Activated CD4-positive, alpha-beta T cell treated with anti-CD3 and anti-CD28 coated beads for 4 hours (primary cell): ENCODE results near the gene CIT.
"Not testable (repeated sequence)": the region's sequence is repeated elsewhere in the genome, so short reads cannot be mapped to it uniquely, and the experiment has no call there.

ENCODE experiments used
- DNase-seq, 2 donors: peaks; one replicate each; pipeline ENCODE4 v3.0.0-alpha.2; 2020

Gene CIT, protein sequence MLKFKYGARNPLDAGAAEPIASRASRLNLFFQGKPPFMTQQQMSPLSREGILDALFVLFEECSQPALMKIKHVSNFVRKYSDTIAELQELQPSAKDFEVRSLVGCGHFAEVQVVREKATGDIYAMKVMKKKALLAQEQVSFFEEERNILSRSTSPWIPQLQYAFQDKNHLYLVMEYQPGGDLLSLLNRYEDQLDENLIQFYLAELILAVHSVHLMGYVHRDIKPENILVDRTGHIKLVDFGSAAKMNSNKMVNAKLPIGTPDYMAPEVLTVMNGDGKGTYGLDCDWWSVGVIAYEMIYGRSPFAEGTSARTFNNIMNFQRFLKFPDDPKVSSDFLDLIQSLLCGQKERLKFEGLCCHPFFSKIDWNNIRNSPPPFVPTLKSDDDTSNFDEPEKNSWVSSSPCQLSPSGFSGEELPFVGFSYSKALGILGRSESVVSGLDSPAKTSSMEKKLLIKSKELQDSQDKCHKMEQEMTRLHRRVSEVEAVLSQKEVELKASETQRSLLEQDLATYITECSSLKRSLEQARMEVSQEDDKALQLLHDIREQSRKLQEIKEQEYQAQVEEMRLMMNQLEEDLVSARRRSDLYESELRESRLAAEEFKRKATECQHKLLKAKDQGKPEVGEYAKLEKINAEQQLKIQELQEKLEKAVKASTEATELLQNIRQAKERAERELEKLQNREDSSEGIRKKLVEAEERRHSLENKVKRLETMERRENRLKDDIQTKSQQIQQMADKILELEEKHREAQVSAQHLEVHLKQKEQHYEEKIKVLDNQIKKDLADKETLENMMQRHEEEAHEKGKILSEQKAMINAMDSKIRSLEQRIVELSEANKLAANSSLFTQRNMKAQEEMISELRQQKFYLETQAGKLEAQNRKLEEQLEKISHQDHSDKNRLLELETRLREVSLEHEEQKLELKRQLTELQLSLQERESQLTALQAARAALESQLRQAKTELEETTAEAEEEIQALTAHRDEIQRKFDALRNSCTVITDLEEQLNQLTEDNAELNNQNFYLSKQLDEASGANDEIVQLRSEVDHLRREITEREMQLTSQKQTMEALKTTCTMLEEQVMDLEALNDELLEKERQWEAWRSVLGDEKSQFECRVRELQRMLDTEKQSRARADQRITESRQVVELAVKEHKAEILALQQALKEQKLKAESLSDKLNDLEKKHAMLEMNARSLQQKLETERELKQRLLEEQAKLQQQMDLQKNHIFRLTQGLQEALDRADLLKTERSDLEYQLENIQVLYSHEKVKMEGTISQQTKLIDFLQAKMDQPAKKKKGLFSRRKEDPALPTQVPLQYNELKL (N-terminal part only)

DNA sequence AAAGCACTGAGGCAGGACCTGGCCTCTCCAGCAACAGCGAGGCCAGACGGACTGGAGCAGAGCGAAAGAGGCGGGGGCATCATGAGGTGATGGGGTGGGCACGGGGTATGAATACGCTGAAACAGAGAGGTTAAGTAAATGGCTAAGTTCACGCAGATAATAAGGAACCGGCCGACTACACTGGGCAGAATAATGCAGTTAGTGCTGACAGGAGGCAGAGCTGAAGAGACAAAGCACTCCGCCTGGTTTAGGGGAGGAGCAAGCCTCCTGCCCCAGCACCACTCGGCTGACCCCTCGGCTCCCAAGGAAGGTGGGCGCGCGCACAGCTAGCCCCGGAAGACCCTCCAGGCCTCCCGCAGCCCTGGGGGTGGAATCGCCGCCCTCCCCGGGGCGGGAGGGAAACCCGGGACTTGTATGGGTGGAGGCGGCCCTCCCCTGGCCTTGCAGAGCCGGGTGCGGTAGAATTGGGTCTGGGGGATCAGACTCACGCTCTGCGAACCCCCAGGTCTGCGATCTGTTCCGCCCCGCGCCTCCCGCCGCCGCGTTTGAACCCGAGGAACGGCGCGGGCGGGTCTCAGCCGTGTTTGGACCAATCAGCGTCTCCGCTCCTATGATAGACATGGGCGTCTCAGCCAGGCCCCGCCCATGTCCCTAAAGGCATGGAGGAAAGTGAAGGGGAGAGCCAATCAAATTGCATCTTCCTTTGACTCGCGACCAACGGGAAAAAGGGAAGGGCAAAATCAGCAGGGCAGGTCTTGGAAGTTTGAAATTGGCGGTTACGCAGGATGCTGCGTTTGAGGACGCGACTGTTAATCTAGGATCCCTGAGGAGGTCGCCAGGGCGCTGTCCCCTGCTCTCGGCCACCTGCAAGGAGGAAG lies at the start of gene CIT:
Gene CIT (minus strand): TSS at position 560 of the 878 bp plus-strand sequence. CDS start 1,152 bp downstream, outside the sequence.
- DNase-seq, result peak; percentile 84 to 85

DNA sequence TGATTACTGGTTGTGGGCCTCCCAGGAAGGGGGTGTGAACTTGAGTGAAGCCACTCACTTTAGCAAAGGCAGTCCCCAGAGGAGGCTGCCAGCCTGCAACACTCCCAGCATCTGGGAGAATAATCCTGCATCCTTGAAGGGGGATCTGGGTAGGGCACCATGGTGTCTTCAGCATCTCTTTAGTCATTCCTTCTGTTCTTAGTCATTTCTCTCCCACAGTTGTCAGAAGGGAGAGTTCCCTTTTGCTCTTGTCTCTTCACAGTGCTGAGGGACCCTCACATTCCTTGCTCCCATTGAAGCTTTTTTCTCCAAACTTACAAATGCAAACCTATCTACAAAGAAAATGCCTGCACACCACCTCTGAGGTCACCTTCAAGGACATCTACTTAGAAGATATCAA lies 48.1 kb upstream of the CIT start:
- DNase-seq, result no peak

DNA sequence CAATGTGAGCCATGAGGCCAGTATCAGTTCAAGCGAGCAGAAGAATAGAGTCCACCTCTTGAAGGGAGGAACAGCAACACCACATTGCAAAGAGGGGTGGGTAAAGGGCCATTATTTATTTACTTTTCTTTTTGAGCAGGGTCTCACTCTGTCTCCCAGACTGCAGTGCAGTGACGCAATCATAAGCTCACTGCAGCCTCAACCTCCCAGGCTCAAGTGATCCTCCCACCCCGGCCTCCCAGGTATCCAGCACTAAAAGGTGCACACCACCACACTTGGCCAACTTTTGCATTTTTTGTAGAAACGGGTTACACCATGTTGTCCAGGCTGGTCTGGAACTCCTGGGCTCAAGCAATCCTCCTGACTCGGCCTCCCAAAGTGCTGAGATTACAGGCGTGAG lies 42.9 kb upstream of the CIT start:
- no peak for DNase-seq

DNA sequence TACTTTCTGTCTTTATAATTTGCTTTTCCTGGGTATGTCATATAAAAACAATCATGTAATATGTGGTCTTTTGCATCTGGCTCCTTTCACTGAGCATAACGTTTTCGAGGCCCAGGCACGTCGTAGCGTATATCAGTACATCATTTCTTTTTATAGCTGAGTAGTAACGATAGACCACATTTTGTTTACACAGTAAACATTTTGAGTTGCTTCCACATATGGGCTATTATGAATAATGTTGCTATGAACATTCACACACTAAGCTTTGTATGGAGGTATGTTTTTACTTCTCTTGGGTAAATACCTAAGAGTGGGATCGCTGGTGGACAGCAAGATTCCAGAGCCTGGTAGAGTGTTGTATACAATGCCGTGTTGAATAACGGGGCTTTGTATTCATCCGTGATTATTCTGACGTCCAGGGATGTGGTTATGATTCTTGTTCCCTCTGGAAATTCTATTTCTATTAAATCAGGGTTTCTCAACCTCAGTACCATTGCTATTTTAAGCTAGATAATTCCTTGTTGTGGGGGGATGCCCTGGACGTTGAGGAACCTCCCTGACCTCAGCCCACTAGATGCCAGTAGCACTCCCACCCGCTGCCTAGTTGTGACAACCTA lies 38.9 kb upstream of the CIT start:
- no peak for DNase-seq

DNA sequence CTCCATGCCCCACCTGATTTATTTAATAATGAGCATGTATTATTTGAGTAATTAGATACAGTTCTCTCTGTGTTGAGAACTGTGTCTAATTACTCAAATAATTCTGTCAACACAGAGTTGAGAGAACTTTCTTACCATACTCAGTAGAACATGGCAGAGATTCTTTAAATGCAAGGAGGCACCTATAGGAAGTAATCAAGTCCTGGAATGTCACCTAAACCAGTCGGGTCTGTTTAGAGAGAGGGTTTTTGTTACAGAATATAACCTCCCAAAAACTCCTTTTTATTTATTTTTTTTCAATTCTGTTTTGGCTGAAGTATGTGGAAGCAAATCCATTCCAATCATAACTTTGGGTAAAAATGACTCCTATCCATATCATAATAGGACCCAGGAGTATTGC lies 37.5 kb upstream of the CIT start:
- no peak for DNase-seq

DNA sequence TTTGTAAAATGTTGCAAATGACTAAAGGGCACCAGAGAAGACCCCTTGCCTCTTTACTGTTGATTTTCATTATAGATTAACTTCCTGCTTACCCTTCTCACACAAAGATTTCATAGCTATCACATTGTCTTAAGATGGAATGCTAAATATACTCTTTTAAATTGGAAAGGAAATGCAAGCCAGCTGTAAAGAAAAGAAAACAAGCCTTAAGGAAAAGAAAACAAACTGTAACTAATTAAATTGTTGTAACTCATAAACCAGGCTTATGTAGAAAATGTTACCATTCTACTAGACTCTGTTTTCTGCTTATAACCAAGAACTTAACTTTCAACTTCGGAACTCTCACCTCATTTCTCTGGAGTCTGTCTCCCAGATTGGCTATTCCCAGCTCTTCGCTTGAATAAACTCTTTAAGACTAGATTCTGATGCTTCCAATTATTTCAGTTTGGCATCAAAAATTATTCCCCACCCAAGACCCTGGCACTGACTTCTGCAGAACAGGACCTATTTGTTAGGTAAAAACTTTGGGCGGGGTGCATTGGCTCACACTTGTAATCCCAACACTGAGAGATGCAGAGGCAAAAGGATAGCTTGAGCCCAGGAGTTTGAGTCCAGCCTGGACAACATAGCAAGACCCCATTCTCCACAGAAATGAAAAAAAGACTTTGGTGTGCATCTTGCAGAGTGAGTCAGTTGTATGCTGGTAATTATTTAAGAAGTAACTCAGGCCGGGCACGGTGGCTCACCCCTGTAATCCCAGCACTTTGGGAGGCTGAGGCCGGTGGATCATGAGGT lies 36.6 kb upstream of the CIT start:
- no peak for DNase-seq

DNA sequence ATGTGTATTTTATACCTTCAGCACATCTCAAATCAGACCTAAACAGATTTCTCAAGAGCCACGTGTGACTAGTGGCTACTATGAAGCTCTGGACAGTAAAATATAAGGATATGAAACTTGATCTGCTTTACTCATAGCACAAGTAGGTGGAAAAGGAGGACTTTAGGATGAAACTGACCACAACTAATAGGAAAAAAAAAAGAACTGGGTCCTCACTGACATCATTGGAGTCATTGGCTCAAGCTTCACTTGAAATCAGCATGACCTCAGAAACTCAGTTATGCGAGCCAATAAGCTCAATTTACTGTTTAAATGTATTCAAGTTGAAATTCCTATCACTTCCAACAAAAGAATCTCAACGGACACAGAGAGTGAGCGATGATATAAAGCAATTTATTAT lies 34.1 kb upstream of the CIT start:
- DNase-seq, result no peak

DNA sequence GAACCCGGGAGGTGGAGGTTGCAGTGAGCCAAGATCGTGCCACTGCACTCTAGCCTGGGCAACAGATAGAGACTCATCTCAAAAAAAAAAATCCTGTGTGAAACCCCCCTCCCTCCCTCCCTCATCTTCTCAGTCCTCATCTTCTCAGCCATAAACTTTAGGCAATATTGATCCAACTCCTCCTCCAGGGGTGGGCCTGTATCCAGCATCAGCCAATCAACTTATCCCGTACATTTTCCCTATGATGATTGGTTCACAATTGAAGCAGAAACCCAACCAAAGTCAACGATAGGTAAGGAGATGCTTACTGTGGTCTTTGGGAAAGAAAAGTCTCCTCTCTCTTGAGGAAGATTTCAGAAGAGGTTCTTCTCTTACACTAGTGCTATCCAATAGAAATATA lies 33.5 kb upstream of the CIT start:
- DNase-seq, result no peak

DNA sequence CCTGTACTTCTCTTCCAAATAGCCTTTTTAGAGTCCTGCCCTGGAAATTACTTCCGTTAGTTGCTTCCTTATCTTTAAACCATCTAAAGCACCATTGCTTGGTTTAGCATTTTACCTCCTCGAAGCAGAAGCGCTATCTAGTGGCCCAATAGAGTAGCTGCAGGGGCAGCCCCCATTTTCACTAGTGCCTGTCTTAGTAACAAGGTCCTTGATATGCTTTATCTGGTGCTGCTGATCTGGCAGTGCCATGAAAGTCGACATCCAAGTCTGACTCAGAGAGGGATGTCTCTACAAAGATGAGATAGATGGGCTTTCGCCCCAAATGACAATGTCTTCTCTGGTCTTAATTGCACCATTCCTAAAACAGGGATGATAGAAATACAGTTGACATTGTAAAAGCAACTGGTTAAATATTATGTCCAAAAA lies 25.0 kb upstream of the CIT start:
- DNase-seq, result peak; percentile 57 to 70

DNA sequence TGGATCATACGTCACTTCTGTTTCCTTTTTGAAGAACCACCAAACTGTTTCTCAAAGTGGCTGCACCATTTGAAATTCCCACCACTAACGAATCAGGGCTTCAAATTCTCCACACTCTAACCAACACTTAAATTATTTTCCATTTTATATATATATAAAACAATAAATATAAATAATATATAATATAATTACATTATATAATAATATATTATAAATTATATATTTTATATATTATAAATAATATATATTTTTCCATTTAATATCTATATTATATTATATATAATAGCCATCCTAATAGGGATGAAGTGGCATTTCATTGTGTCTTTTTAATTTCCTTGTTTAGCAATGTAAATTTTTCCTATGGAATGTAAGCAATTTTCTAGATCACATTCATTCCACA lies 24.6 kb upstream of the CIT start:
- no peak for DNase-seq

DNA sequence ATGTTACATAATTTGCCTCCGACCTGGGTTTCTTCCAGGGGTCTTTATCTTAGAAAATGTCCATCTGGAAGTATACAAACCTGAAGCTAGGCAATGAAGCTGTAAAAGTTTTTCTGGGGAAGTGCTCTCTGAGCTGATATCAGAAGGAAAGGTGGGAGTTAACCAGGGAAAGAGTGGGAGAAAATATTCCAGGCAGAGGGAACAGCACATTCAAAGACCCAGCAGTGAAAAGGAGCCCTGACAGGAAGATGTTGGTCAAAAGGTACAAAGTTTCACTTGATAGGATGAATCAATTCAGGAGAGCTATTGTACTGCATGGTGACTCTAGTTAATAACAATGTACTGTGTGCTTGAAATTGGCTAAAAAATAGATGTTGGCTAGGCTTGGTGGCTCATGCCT lies 17.8 kb upstream of the CIT start:
- DNase-seq, result no peak

DNA sequence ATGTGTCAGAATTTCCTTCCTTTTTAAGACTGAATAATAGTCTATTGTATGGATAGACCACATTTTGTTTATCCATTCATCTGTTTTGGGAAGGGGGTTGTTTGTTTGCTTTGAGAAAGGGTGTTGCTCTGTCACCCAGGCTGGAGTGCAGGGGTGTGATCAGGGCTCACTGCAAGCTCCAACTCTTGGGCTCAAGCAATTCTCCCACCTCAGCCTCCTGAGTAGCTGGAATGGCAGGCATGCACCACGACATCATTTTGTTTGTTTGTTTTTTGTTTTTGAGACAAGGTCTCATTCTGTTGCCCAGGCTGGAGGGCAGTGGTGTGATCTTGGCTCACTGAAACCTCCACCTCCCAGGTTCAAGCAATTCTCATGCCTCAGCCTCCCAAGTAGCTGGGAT lies 15.5 kb upstream of the CIT start:
- not testable (repeated sequence) for DNase-seq

DNA sequence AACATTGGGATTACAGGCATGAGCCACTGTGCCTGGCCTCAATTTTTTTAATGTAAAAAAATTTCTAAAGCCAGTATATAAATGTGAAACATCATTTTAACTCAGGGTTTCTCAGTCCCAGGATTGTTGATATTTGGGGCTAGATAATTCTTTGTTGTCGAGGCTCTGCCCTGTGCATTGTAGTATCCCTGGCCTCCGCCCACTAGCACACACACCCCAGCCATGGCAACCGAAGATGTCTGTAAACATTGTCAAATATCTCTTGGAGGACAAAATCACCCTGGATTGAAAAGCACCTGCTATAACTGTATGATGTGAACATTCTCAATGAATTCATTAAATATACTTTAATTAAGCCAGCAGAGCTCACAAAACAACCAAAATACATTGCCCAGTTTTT lies 8.4 kb upstream of the CIT start:
- no peak for DNase-seq

DNA sequence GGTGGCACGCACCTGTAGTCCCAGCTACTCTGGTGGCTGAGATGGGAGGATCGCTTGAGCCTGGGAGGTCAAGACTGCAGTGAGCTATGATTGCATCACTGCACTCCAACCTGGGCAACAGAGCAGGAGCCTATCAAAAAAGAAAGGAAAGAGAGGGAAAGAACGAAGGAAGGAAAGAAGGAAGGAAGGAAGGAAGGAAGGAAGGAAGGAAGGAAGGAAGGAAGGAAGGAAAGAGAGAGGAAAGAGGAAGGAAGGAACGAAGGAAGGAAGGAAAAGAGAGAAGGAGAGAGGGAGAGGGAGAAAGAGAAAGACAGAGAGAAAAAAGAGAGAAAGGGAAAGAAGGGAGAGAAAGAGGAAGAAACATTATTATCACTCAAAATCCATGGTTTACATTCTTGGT lies 6.7 kb upstream of the CIT start:
- DNase-seq, result not testable (repeated sequence)

DNA sequence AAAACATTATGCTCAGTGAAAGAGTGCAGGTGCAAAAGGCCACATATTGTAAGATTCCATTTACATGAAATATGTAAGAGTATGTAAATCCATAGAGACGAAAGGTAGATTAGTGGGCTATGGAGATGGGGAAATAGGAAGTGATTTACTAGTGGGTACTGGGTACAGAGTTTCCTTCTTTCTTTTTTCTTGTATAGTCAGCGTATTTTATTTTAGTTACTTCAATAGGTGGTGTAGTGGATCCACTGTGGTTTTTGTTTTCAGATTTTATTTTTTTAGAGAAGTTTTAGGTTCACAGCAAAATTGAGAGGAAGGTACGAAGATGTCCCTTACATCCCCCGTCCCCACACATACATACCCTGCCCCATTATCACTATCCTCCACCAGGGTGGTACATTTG lies 6.1 kb upstream of the CIT start:
- no peak for DNase-seq

DNA sequence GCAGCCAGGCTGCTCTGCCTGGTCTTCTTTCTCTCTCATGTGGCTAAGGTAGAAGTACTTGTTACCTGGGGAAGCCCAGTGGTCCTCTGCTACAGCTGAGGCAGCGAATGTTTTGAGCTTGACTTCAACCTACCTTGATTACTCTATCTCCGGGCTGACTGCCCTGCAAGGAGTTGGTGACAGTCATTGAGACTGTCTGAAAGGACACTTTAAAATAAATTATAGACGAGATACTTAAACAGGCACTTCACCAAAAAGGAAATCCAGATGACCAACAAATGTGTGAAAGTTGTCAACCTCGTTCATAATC lies 474 bp upstream of the CIT start:
- DNase-seq, result no peak

DNA sequence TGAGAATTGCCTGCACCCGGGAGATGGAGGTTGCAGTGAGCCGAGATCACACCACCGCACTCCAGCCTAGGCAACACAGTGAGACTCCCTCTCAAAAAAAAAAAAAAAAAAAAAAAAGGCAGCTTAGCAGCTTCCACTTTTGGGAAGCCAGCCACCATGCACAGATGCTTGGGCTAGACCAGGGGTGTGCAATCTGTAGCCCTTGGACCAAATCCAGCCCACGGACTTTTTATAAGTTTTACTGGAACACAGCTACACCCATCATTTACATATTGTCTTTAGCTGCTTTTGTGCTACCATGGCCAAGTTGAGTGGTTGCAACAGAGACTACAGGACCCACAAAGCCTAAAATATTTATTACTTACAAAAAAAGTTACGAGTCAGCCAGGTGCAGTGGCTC lies 6.7 kb downstream of the CIT start:
- no peak for DNase-seq

DNA sequence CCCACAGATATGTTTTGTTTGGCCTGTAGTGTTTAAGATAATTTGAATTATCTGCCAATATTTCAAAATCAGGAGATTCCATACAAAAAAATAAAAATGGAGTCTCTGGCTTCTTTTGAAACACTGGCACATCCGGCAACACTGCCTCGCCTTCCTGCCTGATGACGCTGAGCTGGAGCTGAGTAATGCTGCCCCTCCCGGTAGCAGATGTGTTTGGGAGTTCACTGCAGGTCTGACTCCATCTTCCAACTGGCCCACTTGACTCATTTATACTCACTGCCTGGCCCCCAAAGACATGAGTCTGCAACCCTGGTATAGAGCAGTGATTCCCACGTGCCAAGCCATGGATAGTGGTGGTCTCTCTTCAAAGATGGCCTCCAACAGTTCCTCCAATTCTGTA lies 7.4 kb downstream of the CIT start:
- DNase-seq, result no peak

DNA sequence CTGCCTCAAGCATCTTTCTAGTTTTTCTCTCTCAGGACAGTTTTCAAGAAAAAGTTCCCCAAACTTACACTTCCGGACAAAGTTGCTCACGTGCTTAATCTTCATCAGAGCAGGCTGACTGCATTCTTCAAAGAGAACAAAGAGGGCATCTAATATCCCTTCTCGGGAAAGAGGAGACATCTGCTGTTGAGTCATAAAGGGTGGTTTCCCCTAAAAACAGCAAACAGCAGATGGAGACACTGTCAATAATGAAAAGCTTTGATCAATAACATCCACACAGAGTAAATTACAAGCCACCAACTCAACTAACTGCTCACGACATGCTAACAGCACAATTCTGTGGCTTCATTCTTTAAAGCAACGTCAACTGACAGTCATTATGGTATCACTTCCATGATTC lies 8.1 kb downstream of the CIT start:
- no peak for DNase-seq

DNA sequence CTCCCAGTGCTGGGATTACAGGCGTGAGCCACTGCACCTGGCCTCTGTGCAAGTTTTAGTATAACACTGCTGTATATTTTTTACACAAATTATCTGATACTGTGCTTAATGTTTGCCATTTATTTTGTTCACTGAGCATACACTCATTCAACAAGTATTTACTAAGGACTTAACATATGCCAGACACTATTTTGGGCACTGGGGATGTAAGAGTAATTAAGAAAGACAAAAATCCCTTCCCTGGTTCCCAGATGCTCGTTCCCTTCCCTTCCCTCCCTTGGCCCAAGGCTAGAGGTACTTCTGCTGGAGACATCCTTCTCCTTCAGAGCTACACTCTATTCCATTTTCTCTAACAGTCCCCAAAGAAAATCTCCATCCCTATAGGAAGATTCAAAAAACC lies 12.5 kb downstream of the CIT start:
- DNase-seq, result no peak

DNA sequence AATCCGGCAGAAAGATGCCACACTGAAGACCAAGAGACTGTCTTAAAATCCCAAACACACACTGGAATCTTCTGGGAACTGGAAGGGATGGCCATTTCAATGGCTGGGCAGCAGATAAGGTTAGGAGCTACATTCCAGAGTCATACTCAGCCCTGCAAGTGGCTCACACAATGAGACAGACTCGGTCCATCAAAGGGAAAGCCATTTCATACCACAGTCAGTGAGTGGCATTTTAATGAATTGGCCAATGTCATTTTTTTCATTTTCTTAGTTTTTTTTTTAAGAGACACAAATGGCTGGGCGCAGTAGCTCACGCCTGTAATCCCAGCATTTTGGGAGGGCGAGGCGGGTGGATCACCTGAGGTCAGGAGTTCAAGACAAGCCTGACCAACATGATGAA lies 17.9 kb downstream of the CIT start:
- no peak for DNase-seq
